Suppressor macrophage treated with lipopolysaccharide for 1 hour (primary cell): ENCODE data around the gene SNRPD3.
A peak's percentile ranks its signal among the peaks of the same experiment; 100 is the strongest.
"Not testable (repeated sequence)": the region's sequence is repeated elsewhere in the genome, so short reads cannot be mapped to it uniquely, and the experiment has no call there.

Source experiments
- DNase-seq, 3 donors: peaks; one replicate each; pipeline ENCODE4 v3.0.0-alpha.2; 2020 to 2022

Gene SNRPD3

GRCh38 chr22:24535348-24535747, 20.5 kb upstream of the SNRPD3 start:
- DNase-seq: no peak

GRCh38 chr22:24536089-24536488, 19.7 kb upstream of the SNRPD3 start:
- no peak for DNase-seq

GRCh38 chr22:24540470-24540869, 15.3 kb upstream of the SNRPD3 start:
- DNase-seq: no peak

- no peak for DNase-seq
Measured at GRCh38 chr22:24541681-24542515, 13.9 kb upstream of the SNRPD3 start.

GRCh38 chr22:24542641-24543040, 13.2 kb upstream of the SNRPD3 start:
- no peak for DNase-seq

GRCh38 chr22:24543185-24543601, 12.6 kb upstream of the SNRPD3 start:
- no peak for DNase-seq

- DNase-seq: no peak
Measured at GRCh38 chr22:24543679-24544243, 12.0 kb upstream of the SNRPD3 start.

- no peak for DNase-seq
Measured at GRCh38 chr22:24548812-24549211, 7.0 kb upstream of the SNRPD3 start.

GRCh38 chr22:24550028-24550901, 5.5 kb upstream of the SNRPD3 start:
- DNase-seq: peak; percentile 83 to 84 (median 84)

- no peak for DNase-seq
Measured at GRCh38 chr22:24550902-24551435, 4.8 kb upstream of the SNRPD3 start.

GRCh38 chr22:24552503-24553286, 3.1 kb upstream of the SNRPD3 start:
- DNase-seq: not testable (repeated sequence)

GRCh38 chr22:24553597-24554312, 2.0 kb upstream of the SNRPD3 start:
- peak in 1 of 3 donors; percentile 58 for DNase-seq

GRCh38 chr22:24554313-24555164, 1.3 kb upstream of the SNRPD3 start, which contains the start of gene GUCD1:
TSS of gene GUCD1 (minus strand) at chr22:24555138. CDS start at chr22:24554991, 147 bp downstream.
- peak in 2 of 3 donors; percentile 64 to 71 for DNase-seq

- DNase-seq: no peak
Measured at GRCh38 chr22:24559471-24559870, 3.7 kb downstream of the SNRPD3 start.

- DNase-seq: no peak
Measured at GRCh38 chr22:24563246-24563645, 7.4 kb downstream of the SNRPD3 start.

GRCh38 chr22:24564376-24565058, 8.7 kb downstream of the SNRPD3 start:
- DNase-seq: no peak

- DNase-seq: no peak
Measured at GRCh38 chr22:24565077-24565476, 9.3 kb downstream of the SNRPD3 start.

- no peak for DNase-seq
Measured at GRCh38 chr22:24566899-24567511, 11.2 kb downstream of the SNRPD3 start.

- DNase-seq: no peak
Measured at GRCh38 chr22:24567668-24568067, 11.9 kb downstream of the SNRPD3 start.
